Smooth muscle cell of the coronary artery (primary cell): ENCODE measurements around the gene MSMB. TPM values are rescaled to one million over a fixed set of nuclear protein-coding genes. Genes with fewer than 3 reads are reported as not detected.

ENCODE experiments used
- total RNA-seq: library from RNA; depleted of rRNA; stranded (reverse); fragments of >200 nt; gene quantifications from 2 replicates; pipeline ENCODE4 v1.2.3, GENCODE V29; 2014; ENCODE audit warnings: low replicate concordance

The MSMB gene, protein sequence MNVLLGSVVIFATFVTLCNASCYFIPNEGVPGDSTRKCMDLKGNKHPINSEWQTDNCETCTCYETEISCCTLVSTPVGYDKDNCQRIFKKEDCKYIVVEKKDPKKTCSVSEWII
- total RNA-seq = not detected in 2 replicates

GRCh38 chr10:46046261-46046660 is at the start of gene MSMB:
Gene MSMB (minus strand): TSS chr10:46046269. CDS start chr10:46046237, 32 bp downstream.

DNA sequence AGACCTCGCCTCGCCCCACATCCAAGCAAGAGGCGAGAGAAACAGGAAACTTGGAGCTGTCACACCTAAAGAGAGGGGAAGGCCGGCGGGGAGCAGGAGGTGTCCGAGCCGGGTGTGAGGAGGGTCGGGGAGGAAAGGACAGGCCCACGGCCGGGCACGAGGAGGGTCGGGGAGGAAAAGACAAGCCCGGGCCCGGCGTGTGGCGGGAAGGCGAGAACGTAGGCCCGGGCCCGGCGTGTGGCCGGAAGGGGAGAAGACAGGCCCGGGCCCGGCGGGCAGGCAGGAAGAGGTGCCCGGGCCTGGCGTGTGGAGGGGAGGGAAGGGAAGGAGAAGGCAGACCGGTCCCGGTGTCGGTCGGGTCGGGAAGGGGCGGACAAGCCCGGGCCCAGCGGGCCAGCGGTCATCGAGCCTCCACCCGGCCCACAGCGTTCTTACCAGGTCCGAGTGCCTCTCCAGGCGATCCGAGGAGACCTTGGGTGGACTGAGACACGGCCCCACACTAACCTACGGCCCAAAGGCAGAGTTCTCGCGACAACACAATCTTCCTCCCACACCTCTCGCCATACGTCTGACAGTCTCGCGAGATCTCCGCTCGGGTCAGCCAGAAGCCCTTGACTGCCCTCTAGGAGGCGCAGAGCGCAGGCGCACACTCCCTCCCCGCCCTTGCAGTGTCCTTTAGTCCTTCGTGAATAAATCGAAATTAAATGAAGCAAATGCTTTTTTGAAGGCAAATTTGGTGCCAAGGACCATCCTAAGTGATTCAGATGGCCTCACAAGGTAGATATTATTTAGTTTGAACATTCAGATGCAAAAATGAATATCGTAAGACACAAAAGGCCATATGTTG is 15.8 kb downstream of the MSMB start, which contains the start of gene NCOA4:
NCOA4 (minus strand) TSS at position 533 of the 847 bp plus-strand sequence. CDS start 13,943 bp downstream, outside the sequence.

Other genes starting within 250 kb of the MSMB start
- 2.0 and 2.5 TPM in 2 replicates for gene AGAP4, start 198.8 kb downstream of the MSMB start, total RNA-seq
- 47.7 and 89.3 TPM in 2 replicates for gene TIMM23, start 73.8 kb downstream of the MSMB start, total RNA-seq
- 109 and 149 TPM in 2 replicates for gene NCOA4, start 15.6 kb downstream of the MSMB start, total RNA-seq
- gene ANTXRL, start 240.7 kb upstream of the MSMB start, total RNA-seq = not detected in 2 replicates